KOPT-K1 (cell line): Measurements from ENCODE around the gene RASL10B.

Experiments
- H3K27ac ChIP-seq: fragments of 200-600 bp; sonication (generic); 2 replicates; pipeline ENCODE4 v1.5.1; 2016; ENCODE audit warnings: antibody characterized with exemption, mild to moderate bottlenecking, low read depth, low read length; ENCODE audit not compliant: poor library complexity, severe bottlenecking
- H3K36me3 ChIP-seq: fragments of 200-600 bp; sonication (generic); 2 replicates; pipeline ENCODE4 v1.5.1; 2017; ENCODE audit warnings: antibody characterized with exemption, mild to moderate bottlenecking, low read length, moderate library complexity; ENCODE audit not compliant: insufficient read depth
- H3K9me3 ChIP-seq: fragments of 200-600 bp; sonication (generic); 2 replicates; pipeline ENCODE4 v1.5.1; 2017; ENCODE audit warnings: antibody characterized with exemption, low read length, mild to moderate bottlenecking; ENCODE audit not compliant: insufficient read depth, poor library complexity, severe bottlenecking

RASL10B gene

GRCh38 chr17:35729405-35729833 lies 2.0 kb upstream of the RASL10B start:
- Histone ChIP-seq H3K27ac (no peak overlapping the region), H3K36me3 (peaks cover 32% of the 10 kb centered on the region)

DNA sequence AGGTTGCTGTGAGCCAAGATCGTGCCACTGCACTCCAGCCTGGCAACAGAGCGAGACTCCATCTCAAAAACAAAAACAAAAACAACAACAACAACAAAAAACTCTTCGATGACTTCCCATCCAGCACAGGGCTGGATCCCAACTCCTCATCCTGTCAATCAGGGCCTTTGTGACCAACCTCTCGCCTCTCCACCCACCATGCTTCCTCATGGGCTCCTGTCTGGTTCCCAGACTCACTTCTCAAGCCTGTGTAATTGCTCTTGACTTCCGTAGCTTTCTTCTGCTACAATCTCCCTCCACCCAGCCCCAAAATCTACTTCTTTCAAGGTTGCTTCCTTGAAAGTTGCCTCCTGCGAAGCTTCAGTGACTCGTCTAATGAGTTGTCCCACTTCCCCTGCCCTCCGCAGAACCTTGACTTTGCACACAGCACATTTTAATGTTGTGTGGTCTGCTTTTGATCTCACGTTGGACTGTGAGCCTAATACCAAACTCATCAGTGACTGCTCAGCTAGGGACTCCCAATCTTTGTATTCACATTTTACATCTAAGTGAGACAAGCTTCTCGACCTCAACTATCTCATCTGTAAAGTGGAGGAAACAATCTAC lies 936 bp upstream of the RASL10B start:
- peaks cover 22% of the 10 kb centered on the region; the same call in 1 of the 2 replicates for H3K36me3 ChIP-seq
- H3K9me3 ChIP-seq = no peaks in the 10 kb centered on the region
- H3K27ac ChIP-seq = no peak overlapping the region

More at GRCh38 chr17:35729405-35729833, 2.0 kb upstream of the RASL10B start:
- H3K9me3 ChIP-seq = no peaks in the 10 kb centered on the region

GRCh38 chr17:35731917-35732805 lies 722 bp downstream of the RASL10B start:
- H3K9me3 ChIP-seq = no peaks in the 10 kb centered on the region
- peaks cover 6% of the 10 kb centered on the region; the same call in 1 of the 2 replicates for H3K36me3 ChIP-seq
- no peak overlapping the region for H3K27ac ChIP-seq

GRCh38 chr17:35732806-35733136 lies 1.3 kb downstream of the RASL10B start:
- no peaks in the 10 kb centered on the region for H3K9me3 ChIP-seq
- no peak overlapping the region for H3K27ac ChIP-seq
- peaks cover 1% of the 10 kb centered on the region; the same call in 1 of the 2 replicates for H3K36me3 ChIP-seq

DNA sequence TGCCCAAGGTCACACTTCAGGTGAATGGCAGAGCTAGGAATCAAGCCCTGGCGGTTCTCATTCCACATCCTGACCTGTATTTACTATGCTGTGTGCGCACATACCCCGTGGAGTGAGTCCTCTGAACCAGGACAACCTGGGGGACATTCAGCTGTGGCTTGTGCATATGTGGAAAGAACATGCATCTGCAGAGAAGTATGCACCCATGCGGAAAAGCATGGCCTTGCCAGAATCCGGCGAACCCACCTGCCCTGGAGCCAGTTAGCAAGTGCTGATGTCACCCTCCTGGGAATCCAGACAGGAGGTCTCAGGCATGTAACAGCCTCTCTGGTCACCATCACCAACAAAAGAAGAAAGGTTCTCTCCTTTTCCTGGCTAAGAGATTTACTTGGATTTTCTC lies 1.9 kb downstream of the RASL10B start:
- Histone ChIP-seq H3K27ac (no peak overlapping the region), H3K36me3 (no peaks in the 10 kb centered on the region), H3K9me3 (no peaks in the 10 kb centered on the region)

- no peaks in the 10 kb centered on the region for H3K36me3 ChIP-seq
- H3K27ac ChIP-seq = no peak overlapping the region
- H3K9me3 ChIP-seq = no peaks in the 10 kb centered on the region
These were observed 3.0 kb downstream of the RASL10B start for GRCh38 chr17:35734396-35734795.

DNA sequence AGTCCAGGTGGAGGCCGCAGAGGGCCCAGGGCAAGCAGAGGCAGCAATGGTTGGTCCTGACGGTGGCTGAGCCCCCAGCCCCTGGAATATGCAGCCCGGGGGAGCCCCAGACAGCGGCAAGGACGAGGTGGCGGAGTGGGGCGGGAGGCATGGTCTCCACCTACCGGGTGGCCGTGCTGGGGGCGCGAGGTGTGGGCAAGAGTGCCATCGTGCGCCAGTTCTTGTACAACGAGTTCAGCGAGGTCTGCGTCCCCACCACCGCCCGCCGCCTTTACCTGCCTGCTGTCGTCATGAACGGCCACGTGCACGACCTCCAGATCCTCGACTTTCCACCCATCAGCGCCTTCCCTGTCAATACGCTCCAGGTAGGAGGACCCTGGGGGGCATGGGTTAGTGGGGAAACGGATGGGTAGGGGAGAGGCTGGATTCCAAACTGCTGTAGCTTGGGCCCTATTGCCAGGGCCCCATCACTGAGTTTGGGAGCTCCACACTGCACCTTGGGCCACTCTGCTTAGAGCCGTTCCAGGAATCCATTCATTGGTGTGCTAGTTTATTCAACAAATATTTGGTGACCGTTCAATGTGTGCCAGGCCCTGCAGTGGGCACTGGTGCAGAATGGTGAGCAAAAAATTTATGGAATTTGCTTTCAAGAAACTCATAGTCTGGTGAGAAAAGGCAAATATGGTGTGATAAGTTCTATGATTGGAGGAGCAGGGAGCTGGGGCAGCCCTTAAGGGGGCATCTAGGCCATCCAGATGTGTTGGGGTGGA lies 3.8 kb downstream of the RASL10B start:
- Histone ChIP-seq H3K27ac (no peak overlapping the region), H3K36me3 (no peaks in the 10 kb centered on the region), H3K9me3 (no peaks in the 10 kb centered on the region)

DNA sequence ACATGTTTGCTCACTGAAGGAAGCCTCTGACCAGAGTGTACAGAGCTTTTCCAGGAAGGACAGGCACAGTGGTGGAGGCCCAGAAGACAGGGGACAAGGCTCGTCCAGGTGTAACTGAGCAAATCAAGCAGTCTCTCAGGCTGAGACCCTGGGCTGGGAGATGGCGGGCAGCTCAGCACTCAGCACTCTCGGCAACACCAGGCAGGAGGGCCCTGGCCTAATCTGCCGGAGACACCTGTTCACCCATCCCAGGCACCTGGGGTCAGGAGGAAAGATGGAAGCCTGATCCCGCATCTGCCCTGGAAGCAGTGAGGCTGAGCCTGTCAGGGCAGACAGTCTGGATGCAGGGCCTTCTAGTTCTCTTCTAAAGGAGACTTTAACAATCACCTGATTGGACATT lies 4.8 kb downstream of the RASL10B start:
- H3K9me3 ChIP-seq = no peaks in the 10 kb centered on the region
- no peaks in the 10 kb centered on the region for H3K36me3 ChIP-seq
- H3K27ac ChIP-seq = no peak overlapping the region

GRCh38 chr17:35738519-35739133 lies 7.2 kb downstream of the RASL10B start:
- H3K27ac ChIP-seq = no peak overlapping the region
- H3K9me3 ChIP-seq = no peaks in the 10 kb centered on the region
- H3K36me3 ChIP-seq = no peaks in the 10 kb centered on the region

GRCh38 chr17:35740216-35740615 lies 8.8 kb downstream of the RASL10B start:
- no peaks in the 10 kb centered on the region for H3K36me3 ChIP-seq
- no peaks in the 10 kb centered on the region for H3K9me3 ChIP-seq
- no peak overlapping the region for H3K27ac ChIP-seq

DNA sequence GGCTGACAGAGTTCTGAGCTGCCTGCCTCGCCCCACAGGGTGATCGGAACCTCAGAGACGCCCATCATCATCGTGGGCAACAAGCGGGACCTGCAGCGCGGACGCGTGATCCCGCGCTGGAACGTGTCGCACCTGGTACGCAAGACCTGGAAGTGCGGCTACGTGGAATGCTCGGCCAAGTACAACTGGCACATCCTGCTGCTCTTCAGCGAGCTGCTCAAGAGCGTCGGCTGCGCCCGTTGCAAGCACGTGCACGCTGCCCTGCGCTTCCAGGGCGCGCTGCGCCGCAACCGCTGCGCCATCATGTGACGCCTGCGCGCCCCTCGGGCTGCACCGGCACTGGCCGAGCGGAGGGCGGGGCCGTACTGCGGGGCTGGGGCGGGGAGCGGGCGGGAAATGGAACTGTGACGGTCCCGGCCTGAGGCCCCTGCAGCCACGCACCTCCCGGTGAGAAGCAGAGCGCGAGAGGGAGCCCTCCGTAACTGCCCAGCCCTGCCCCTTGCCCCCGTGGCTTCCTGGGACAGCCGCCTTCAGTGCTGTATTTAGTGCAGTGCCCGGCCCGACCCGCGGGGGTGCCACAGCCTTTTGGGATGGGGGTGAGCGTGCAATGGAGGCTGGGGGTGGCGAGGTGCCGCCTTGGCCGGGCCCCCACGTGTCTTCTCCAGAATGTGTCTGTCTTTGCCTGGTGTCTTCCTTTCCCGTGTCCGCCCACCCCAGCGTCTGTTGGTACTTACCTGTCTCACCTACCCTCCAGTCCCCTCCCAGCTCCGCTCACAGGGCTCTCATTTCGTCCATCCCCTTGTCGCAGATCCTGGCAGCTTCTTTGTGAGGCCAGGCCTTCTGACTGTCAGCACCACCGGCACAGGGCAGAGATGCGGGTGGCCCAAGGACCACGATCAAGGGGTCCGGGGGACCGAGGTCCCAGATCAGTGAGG lies 9.8 kb downstream of the RASL10B start:
- no peak overlapping the region for H3K27ac ChIP-seq
- H3K9me3 ChIP-seq = no peaks in the 10 kb centered on the region
- H3K36me3 ChIP-seq = no peaks in the 10 kb centered on the region

DNA sequence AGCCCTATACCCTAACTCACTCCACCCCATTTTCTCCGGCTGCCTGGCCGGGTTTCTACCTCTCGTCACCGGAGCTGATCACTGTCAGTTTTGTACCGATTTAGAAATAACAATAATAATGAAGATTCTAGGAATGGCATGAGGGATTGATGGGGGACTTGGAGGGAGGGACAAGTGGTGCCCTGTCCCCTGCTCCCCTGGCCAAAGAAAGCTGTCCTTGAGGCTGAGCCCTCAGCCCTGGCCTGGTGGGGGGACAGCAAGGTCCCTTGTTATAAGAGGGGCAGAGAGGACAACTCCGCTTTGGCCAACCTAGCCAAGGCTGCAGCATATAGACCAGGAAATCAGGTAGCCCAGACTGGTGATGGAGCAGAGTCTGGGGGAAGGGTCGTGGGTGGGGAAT lies 11.1 kb downstream of the RASL10B start:
- no peaks in the 10 kb centered on the region for H3K36me3 ChIP-seq
- H3K9me3 ChIP-seq = no peaks in the 10 kb centered on the region
- H3K27ac ChIP-seq = no peak overlapping the region

DNA sequence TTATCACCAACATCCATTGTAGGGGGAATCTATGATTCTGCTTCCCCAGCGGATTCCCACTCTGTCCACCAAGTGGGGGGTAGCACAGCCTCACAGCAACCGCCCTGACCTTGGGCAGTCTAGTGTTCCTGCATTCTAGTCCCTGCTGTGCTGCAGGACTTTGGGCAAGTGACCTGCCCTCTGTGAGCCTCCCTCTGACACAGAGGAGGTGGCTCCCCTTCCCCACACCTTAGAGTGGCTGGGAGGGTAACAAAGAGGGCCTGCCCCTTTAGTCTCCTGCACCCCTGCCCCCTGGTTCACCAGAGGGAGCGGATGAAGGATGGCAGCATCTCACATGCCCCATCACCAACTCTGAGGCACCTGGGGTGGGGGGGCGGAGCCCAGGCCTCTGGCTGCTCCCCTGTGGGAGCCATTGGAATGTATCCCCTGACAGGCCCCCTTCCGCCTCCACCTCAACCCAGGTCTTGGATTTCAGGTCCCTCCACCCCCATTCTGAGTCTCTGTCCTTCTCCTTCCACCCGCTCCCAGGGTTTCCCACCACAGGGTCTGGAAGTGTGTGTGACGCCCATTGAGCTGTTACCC lies 11.5 kb downstream of the RASL10B start:
- Histone ChIP-seq H3K27ac (no peak overlapping the region), H3K9me3 (no peaks in the 10 kb centered on the region), H3K36me3 (no peaks in the 10 kb centered on the region)
